Activated CD4-positive, alpha-beta T cell treated with anti-CD3 and anti-CD28 coated beads, Interleukin-2, Interleukin-4, amounts not matched to agents 100 ng/mL and 50 ng/mL, durations not matched to agents 16 hours and 8 hours (primary cell): Measurements from ENCODE around the gene TRIP13.

ENCODE experiments used
- DNase-seq: peaks from one replicate; pipeline ENCODE4 v3.0.0-alpha.2; 2020; ENCODE audit warnings: low spot score

The TRIP13 gene

GRCh38 chr5:955886-956761 lies 63.4 kb downstream of the TRIP13 start:
- DNase-seq, result no peak

- DNase-seq, result peak; percentile 30
These were observed 64.5 kb downstream of the TRIP13 start for GRCh38 chr5:956941-957747.

GRCh38 chr5:957748-958485 lies 65.2 kb downstream of the TRIP13 start:
- DNase-seq, result no peak

GRCh38 chr5:958701-959571 lies 66.3 kb downstream of the TRIP13 start:
- DNase-seq, result no peak

GRCh38 chr5:959581-960531 lies 67.2 kb downstream of the TRIP13 start:
- no peak for DNase-seq

GRCh38 chr5:960551-960950 lies 67.9 kb downstream of the TRIP13 start:
- DNase-seq, result no peak

GRCh38 chr5:961002-961710 lies 68.5 kb downstream of the TRIP13 start:
- no peak for DNase-seq

GRCh38 chr5:961711-962240 lies 69.1 kb downstream of the TRIP13 start:
- no peak for DNase-seq

- DNase-seq, result no peak
These were observed 69.7 kb downstream of the TRIP13 start for GRCh38 chr5:962386-962785.

GRCh38 chr5:962801-963200 lies 70.1 kb downstream of the TRIP13 start:
- DNase-seq, result no peak

GRCh38 chr5:963310-963672 lies 70.6 kb downstream of the TRIP13 start:
- DNase-seq, result no peak

GRCh38 chr5:963673-964531 lies 71.2 kb downstream of the TRIP13 start:
- DNase-seq, result peak; percentile 54

GRCh38 chr5:964821-965220 lies 72.1 kb downstream of the TRIP13 start:
- no peak for DNase-seq

GRCh38 chr5:965604-966344 lies 73.1 kb downstream of the TRIP13 start:
- no peak for DNase-seq

- no peak for DNase-seq
These were observed 73.6 kb downstream of the TRIP13 start for GRCh38 chr5:966345-966710.

GRCh38 chr5:966941-967340 lies 74.3 kb downstream of the TRIP13 start:
- no peak for DNase-seq
